A549 (cell line): ENCODE measurements around the gene PPP1R7. TPM values are rescaled to one million over a fixed set of nuclear protein-coding genes. Genes with fewer than 3 reads are reported as not detected.
A peak's percentile ranks its signal among the peaks of the same experiment; 100 is the strongest.

ENCODE experiments used
- ATAC-seq, 2 experiments: fragments of 200-7000 bp in 1 of 2; fragments of >200 bp in 1 of 2; cut with Nextera tagmentation in 1 of 2; cut with Tn5 transposase in 1 of 2; 3 replicates each; pipeline versions ENCODE4 v1.8.0 to v1.9.1; 2018 to 2020; ENCODE audit warnings: mild to moderate bottlenecking in 1 of 2, moderate library complexity in 1 of 2
- CTCF ChIA-PET: fragments of 300-600 bp; sonication (Branson Sonifier 250); formaldehyde crosslinking; extraction: SDS; loops from one replicate; lab custom pipeline; 2021; ENCODE audit warnings: antibody characterized with exemption, inconsistent platforms; lab: Yijun Ruan, JAX
- POLR2A ChIA-PET: fragments of 350-600 bp; formaldehyde crosslinking; extraction: SDS; loops from one replicate; lab custom pipeline; 2021; ENCODE audit warnings: antibody characterized with exemption, inconsistent platforms; lab: Yijun Ruan, JAX
- DNase-seq, 2 experiments: peaks; one replicate each; pipeline versions ENCODE4 v3.0.0 to v3.0.0-alpha.2; 2011 to 2016; ENCODE audit warnings: low read depth in 1 of 2, low spot score in 1 of 2
- FAIRE-seq: peaks from 2 replicates; lab custom pipeline; 2011; peaks lifted over from hg19 to GRCh38; lab: Jason Lieb, UNC
- H3K27ac ChIP-seq, 2 experiments: fragments of >200 bp; sonication (Bioruptor Twin); formaldehyde crosslinking; 3 replicates each; pipeline ENCODE4 v1.5.1; 2016 to 2017
- H3K4me1 ChIP-seq: fragments of >200 bp; sonication (Bioruptor Twin); formaldehyde crosslinking; 3 replicates; pipeline ENCODE4 v1.6.1; 2016
- H3K4me2 ChIP-seq: fragments of >200 bp; sonication (Bioruptor Twin); formaldehyde crosslinking; 3 replicates; pipeline ENCODE4 v1.6.1; 2016
- H3K4me3 ChIP-seq: fragments of >200 bp; sonication (Bioruptor Twin); formaldehyde crosslinking; 3 replicates; pipeline ENCODE4 v1.5.1; 2016
- H3K9me3 ChIP-seq: fragments of >200 bp; sonication (Bioruptor Twin); formaldehyde crosslinking; 3 replicates; pipeline ENCODE4 v1.6.1; 2016
- BHLHE40 ChIP-seq: IDR thresholded peaks from 2 replicates; pipeline ENCODE4 v1.6.1; 2012; ENCODE audit warnings: low read depth, low read length, inconsistent platforms
- CBX2 ChIP-seq: fragments of 200-600 bp; sonication (generic); IDR thresholded peaks from 2 replicates; pipeline ENCODE4 v1.6.1; 2016; ENCODE audit warnings: low read depth, mild to moderate bottlenecking, borderline replicate concordance
- CBX8 ChIP-seq: fragments of 200-600 bp; sonication (generic); IDR thresholded peaks from 2 replicates; pipeline ENCODE4 v1.6.1; 2016
- CHD2 ChIP-seq: fragments of 150-350 bp; IDR thresholded peaks from 2 replicates; pipeline ENCODE4 v1.6.1; 2014; ENCODE audit warnings: low read length; ENCODE audit not compliant: partially characterized antibody
- EHMT2 ChIP-seq: fragments of 200-600 bp; sonication (generic); IDR thresholded peaks from 2 replicates; pipeline ENCODE4 v1.6.1; 2016; ENCODE audit warnings: antibody characterized with exemption, low read depth, mild to moderate bottlenecking, moderate library complexity
- ESRRA ChIP-seq: fragments of 150-350 bp; IDR thresholded peaks from 2 replicates; pipeline ENCODE4 v1.6.1; 2014; ENCODE audit warnings: mild to moderate bottlenecking, low read length, borderline replicate concordance
- FOSB ChIP-seq: fragments of 250-450 bp; sonication (Bioruptor Pico); IDR thresholded peaks from 2 replicates; pipeline ENCODE4 v1.5.0; 2020; ENCODE audit warnings: mild to moderate bottlenecking, moderate library complexity
- GATA3 ChIP-seq: IDR thresholded peaks from 2 replicates; pipeline ENCODE4 v1.6.1; 2012; ENCODE audit warnings: borderline replicate concordance
- HEYL ChIP-seq: fragments of 250-450 bp; sonication (Bioruptor Pico); IDR thresholded peaks from 2 replicates; pipeline ENCODE4 v1.8.0; 2021; ENCODE audit warnings: mild to moderate bottlenecking, moderate library complexity
- HOXB13 ChIP-seq: fragments of 250-450 bp; sonication (Bioruptor Pico); IDR thresholded peaks from 2 replicates; pipeline ENCODE4 v1.5.0; 2020; ENCODE audit warnings: low read depth, mild to moderate bottlenecking, moderate library complexity
- HOXB5 ChIP-seq: fragments of 250-450 bp; sonication (Bioruptor Pico); IDR thresholded peaks from 2 replicates; pipeline ENCODE4 v1.5.0; 2020; ENCODE audit warnings: mild to moderate bottlenecking, moderate library complexity
- MAFK ChIP-seq: fragments of 450-650 bp; IDR thresholded peaks from 2 replicates; pipeline ENCODE4 v1.6.1; 2014; ENCODE audit not compliant: partially characterized antibody
- MAX ChIP-seq: IDR thresholded peaks from 2 replicates; pipeline ENCODE4 v1.6.1; 2012
- NFE2L2 ChIP-seq: fragments of 150-350 bp; conservative IDR thresholded peaks from 2 replicates; pipeline ENCODE4 v1.6.1; 2014; ENCODE audit warnings: low read length
- NR3C1 ChIP-seq: fragments of >200 bp; sonication (Bioruptor Twin); formaldehyde crosslinking; IDR thresholded peaks from 3 replicates; pipeline ENCODE4 v1.6.1; 2017
- PHF8 ChIP-seq: fragments of 200-600 bp; sonication (generic); IDR thresholded peaks from 2 replicates; pipeline ENCODE4 v1.6.1; 2016; ENCODE audit warnings: low read depth, mild to moderate bottlenecking, antibody characterized with exemption, moderate library complexity, borderline replicate concordance
- RARB ChIP-seq: fragments of 250-450 bp; sonication (Bioruptor Pico); IDR thresholded peaks from 2 replicates; pipeline ENCODE4 v1.8.0; 2021; ENCODE audit warnings: mild to moderate bottlenecking, moderate library complexity
- RCOR1 ChIP-seq: fragments of 150-350 bp; IDR thresholded peaks from 2 replicates; pipeline ENCODE4 v1.6.1; 2014; ENCODE audit warnings: antibody characterized with exemption, low read length, low read depth
- RFX5 ChIP-seq: fragments of 450-650 bp; IDR thresholded peaks from 2 replicates; pipeline ENCODE4 v1.7.1; 2014; ENCODE audit warnings: antibody characterized with exemption, mild to moderate bottlenecking, moderate library complexity
- TFCP2L1 ChIP-seq: fragments of 250-450 bp; sonication (Bioruptor Pico); IDR thresholded peaks from 2 replicates; pipeline ENCODE4 v1.5.0; 2021; ENCODE audit warnings: mild to moderate bottlenecking
- ZNF302 ChIP-seq: fragments of 250-450 bp; sonication (Bioruptor Pico); IDR thresholded peaks from 2 replicates; pipeline ENCODE4 v1.9.0; 2021; ENCODE audit warnings: inconsistent platforms, mild to moderate bottlenecking, moderate library complexity
- WGBS: methylation state at CpG from one replicate; pipeline ENCODE4 v1.1.6; 2017; ENCODE audit errors: missing lambda C conversion rate; 5-methylcytosine and 5-hydroxymethylcytosine counted together
- polyA plus RNA-seq, 4 experiments: library from polyadenylated mRNA; depleted of rRNA in 3 of 4; stranded (reverse); fragments of >200 nt; fragmentation: RNase III in 1 of 4; extraction: RNeasy Plus Mini Kit Qiagen cat#74134 plus additional on column Dnase treatment in 1 of 4; gene quantifications; 2 replicates in 3 of 4; 3 replicates in 1 of 4; pipeline ENCODE4 v1.2.3, GENCODE V29; 2011 to 2017
- TF ChIP-seq, protein P1 (sequence below): IDR thresholded peaks from 2 replicates; pipeline ENCODE4 v1.6.1; 2012
- TF ChIP-seq, protein P2 (sequence below): fragments of 250-450 bp; sonication (Bioruptor Pico); IDR thresholded peaks from 2 replicates; pipeline ENCODE4 v1.5.0; 2020; ENCODE audit warnings: low read depth, mild to moderate bottlenecking, moderate library complexity
- TF ChIP-seq, protein P3 (sequence below): fragments of 450-650 bp; IDR thresholded peaks from 2 replicates; pipeline ENCODE4 v1.6.1; 2014; ENCODE audit warnings: antibody characterized with exemption
- TF ChIP-seq, protein P4 (sequence below): fragments of >200 bp; sonication (Bioruptor Twin); formaldehyde crosslinking; IDR thresholded peaks from 3 replicates; pipeline ENCODE4 v1.5.1; 2016

Gene PPP1R7
- polyA plus RNA-seq, 2 of the 4 experiments (the other 2 are of a cell fraction): 76.4 to 124 TPM

- TF ChIP-seq BHLHE40 (no peak), CHD2 (no peak), ZNF302 (CRISPR knock-in tag) (no peak), HOXB5 (no peak), RCOR1 (no peak)
These were observed 56.9 kb downstream of the PPP1R7 start (continued) for GRCh38 chr2:241207151-241207550.

DNA sequence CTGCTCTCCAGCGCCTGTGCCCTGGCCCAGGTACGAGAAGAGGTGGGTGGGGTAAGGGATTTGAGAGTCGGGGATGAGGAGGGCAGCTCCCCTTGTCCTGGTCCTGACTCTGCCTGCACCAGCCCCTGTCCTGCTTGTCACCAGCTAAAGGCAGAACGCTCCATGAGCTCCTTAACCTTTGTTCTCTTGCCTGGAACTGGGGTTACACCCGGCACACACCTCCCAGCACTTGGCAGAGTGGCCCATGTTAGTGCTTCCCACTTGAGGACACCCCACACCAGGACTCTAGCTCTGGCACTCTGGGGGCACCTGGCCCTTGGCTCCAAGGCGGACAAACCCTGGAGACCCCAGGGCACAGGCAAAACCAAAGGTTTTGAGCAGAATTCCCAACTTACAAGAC lies 57.4 kb downstream of the PPP1R7 start:
- ChIA-PET POLR2A (no interaction called here), CTCF (interaction anchor here (0.9 to 1.3 kb wide), 5 partner anchors 8 to 356 kb away, joined by 3 to 5 read pairs (median 4); no protein-coding TSS in a partner anchor)
- no peaks in the 10 kb centered on the region for H3K4me1 ChIP-seq
- H3K9me3 ChIP-seq: no peaks in the 10 kb centered on the region
- H3K27ac ChIP-seq: no peak overlapping the region
- DNase-seq (no peak), ATAC-seq (peak in 1 of 2 experiments; percentile 23; a peak in 3 of 6 replicates), FAIRE-seq (no peak)
- 53% methylated on average over 6 of the region's 6 CpGs for WGBS
- no peak for TF ChIP-seq CBX2
- TF ChIP-seq, protein P1, sequence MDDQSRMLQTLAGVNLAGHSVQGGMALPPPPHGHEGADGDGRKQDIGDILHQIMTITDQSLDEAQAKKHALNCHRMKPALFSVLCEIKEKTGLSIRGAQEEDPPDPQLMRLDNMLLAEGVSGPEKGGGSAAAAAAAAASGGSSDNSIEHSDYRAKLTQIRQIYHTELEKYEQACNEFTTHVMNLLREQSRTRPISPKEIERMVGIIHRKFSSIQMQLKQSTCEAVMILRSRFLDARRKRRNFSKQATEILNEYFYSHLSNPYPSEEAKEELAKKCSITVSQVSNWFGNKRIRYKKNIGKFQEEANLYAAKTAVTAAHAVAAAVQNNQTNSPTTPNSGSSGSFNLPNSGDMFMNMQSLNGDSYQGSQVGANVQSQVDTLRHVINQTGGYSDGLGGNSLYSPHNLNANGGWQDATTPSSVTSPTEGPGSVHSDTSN: no peak
- TF ChIP-seq NFE2L2: no peak
- no peak for TF ChIP-seq EHMT2
- TF ChIP-seq NR3C1: no peak
- no peak for TF ChIP-seq MAFK
- no peak for TF ChIP-seq HOXB13 (CRISPR knock-in tag)
- TF ChIP-seq ESRRA: no peak
- TF ChIP-seq PHF8: no peak
- TF ChIP-seq GATA3: no peak
- TF ChIP-seq, protein P2, sequence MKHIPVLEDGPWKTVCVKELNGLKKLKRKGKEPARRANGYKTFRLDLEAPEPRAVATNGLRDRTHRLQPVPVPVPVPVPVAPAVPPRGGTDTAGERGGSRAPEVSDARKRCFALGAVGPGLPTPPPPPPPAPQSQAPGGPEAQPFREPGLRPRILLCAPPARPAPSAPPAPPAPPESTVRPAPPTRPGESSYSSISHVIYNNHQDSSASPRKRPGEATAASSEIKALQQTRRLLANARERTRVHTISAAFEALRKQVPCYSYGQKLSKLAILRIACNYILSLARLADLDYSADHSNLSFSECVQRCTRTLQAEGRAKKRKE (CRISPR knock-in tag): no peak
- TF ChIP-seq RFX5: no peak
- no peak for TF ChIP-seq MAX
- TF ChIP-seq FOSB (CRISPR knock-in tag): no peak
- TF ChIP-seq, protein P3, sequence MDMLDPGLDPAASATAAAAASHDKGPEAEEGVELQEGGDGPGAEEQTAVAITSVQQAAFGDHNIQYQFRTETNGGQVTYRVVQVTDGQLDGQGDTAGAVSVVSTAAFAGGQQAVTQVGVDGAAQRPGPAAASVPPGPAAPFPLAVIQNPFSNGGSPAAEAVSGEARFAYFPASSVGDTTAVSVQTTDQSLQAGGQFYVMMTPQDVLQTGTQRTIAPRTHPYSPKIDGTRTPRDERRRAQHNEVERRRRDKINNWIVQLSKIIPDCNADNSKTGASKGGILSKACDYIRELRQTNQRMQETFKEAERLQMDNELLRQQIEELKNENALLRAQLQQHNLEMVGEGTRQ: no peak
- no peak for TF ChIP-seq HEYL (CRISPR knock-in tag)
- TF ChIP-seq CBX8: no peak
- no peak for TF ChIP-seq TFCP2L1 (CRISPR knock-in tag)
- TF ChIP-seq BHLHE40: no peak
- H3K4me3 ChIP-seq: no peak overlapping the region
- H3K4me2 ChIP-seq: no peak overlapping the region

GRCh38 chr2:241208058-241208457 lies 57.8 kb downstream of the PPP1R7 start:
- TF ChIP-seq, protein P4, sequence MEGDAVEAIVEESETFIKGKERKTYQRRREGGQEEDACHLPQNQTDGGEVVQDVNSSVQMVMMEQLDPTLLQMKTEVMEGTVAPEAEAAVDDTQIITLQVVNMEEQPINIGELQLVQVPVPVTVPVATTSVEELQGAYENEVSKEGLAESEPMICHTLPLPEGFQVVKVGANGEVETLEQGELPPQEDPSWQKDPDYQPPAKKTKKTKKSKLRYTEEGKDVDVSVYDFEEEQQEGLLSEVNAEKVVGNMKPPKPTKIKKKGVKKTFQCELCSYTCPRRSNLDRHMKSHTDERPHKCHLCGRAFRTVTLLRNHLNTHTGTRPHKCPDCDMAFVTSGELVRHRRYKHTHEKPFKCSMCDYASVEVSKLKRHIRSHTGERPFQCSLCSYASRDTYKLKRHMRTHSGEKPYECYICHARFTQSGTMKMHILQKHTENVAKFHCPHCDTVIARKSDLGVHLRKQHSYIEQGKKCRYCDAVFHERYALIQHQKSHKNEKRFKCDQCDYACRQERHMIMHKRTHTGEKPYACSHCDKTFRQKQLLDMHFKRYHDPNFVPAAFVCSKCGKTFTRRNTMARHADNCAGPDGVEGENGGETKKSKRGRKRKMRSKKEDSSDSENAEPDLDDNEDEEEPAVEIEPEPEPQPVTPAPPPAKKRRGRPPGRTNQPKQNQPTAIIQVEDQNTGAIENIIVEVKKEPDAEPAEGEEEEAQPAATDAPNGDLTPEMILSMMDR: no peak
- TF ChIP-seq MAX (no peak), RARB (CRISPR knock-in tag) (no peak)
- no peak for FAIRE-seq
- WGBS: 47% methylated on average over 2 of the region's 6 CpGs
- H3K4me1 ChIP-seq: no peaks in the 10 kb centered on the region
- no peak overlapping the region for H3K4me2 ChIP-seq
- no peaks in the 10 kb centered on the region for H3K9me3 ChIP-seq
- no peak for DNase-seq
- ChIA-PET POLR2A (no interaction called here), CTCF (interaction anchor here (0.9 to 1.3 kb wide), 5 partner anchors 8 to 357 kb away, joined by 3 to 5 read pairs (median 4); no protein-coding TSS in a partner anchor)
- peak; percentile 18 to 20; a peak in 4 of 6 replicates for ATAC-seq
- H3K27ac ChIP-seq: no peak overlapping the region
- H3K4me3 ChIP-seq: no peak overlapping the region
